ENCODE data around the gene BRSK1.
"Not testable (repeated sequence)": the region's sequence is repeated elsewhere in the genome, so short reads cannot be mapped to it uniquely, and the experiment has no call there.

BRSK1 gene

DNA sequence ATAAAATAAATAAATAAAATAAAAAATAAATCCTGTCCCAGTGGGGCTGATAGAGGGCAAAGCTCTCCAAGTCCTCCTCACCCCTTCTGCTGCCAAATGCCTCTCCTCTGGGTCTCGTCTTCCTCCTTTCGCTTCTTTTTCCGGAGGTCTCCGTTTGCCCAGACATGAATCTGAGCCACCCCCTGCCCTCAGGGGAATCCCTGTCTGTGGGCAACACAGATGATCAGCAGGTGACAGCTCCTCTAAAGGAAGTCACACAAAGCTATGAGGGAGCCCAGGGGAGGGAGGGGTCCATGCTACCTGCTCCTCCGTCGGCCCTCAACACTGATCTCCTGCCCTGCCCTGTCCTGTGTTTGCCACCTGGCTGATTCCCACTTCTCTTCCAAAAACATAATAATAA lies 40.9 kb downstream of the BRSK1 start:
- H3K27ac ChIP-seq, result no peak overlapping the region
- TF ChIP-seq, protein P1, sequence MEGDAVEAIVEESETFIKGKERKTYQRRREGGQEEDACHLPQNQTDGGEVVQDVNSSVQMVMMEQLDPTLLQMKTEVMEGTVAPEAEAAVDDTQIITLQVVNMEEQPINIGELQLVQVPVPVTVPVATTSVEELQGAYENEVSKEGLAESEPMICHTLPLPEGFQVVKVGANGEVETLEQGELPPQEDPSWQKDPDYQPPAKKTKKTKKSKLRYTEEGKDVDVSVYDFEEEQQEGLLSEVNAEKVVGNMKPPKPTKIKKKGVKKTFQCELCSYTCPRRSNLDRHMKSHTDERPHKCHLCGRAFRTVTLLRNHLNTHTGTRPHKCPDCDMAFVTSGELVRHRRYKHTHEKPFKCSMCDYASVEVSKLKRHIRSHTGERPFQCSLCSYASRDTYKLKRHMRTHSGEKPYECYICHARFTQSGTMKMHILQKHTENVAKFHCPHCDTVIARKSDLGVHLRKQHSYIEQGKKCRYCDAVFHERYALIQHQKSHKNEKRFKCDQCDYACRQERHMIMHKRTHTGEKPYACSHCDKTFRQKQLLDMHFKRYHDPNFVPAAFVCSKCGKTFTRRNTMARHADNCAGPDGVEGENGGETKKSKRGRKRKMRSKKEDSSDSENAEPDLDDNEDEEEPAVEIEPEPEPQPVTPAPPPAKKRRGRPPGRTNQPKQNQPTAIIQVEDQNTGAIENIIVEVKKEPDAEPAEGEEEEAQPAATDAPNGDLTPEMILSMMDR (IDR thresholded peaks at IDR 0.05), result no peak
- no peak for TF ChIP-seq ZFX (IDR thresholded peaks at IDR 0.05; ENCODE audit: borderline replicate concordance)

- TF ChIP-seq, protein P1 (IDR thresholded peaks at IDR 0.05), result no peak
- no peak for TF ChIP-seq ZFX (IDR thresholded peaks at IDR 0.05; ENCODE audit: borderline replicate concordance)
- no peak within 1 kb of the TSS for H3K27ac ChIP-seq
Observed at GRCh38 chr19:55325172-55325571, 41.4 kb downstream of the BRSK1 start, which contains the start of gene TMEM150B. TMEM150B (minus strand) TSS chr19:55325341; CDS start chr19:55321036, 4,305 bp downstream.

DNA sequence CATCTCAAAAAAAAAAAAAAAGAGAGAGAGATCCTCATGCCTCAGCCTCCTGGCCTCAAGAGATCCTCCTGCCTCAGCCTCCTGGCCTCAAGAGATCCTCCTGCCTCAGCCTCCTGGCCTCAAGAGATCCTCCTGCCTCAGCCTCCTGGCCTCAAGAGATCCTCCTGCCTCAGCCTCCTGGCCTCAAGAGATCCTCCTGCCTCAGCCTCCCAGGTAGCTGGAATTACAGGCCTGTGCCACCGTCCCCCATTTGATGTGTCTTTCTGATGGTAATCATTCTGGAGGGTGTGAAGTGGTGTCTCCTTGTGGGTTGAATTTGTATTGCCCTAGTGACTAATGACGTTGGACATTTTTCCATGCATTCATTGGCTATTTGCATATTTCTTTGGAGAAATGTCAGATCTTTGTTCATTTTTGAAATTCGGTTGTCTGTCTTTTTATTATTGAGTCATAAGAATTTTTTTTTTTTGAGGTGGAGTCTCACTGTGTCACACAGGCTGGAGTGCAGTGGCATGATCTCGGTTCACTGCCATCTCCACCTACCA lies 45.0 kb downstream of the BRSK1 start:
- not testable (repeated sequence) for H3K27ac ChIP-seq

- H3K27ac ChIP-seq, result not testable (repeated sequence)
Observed at GRCh38 chr19:55329791-55330190, 46.0 kb downstream of the BRSK1 start.

- no peak for TF ChIP-seq ZFX (IDR thresholded peaks at IDR 0.05; ENCODE audit: borderline replicate concordance)
- TF ChIP-seq, protein P1 (IDR thresholded peaks at IDR 0.05), result no peak
- H3K27ac ChIP-seq, result no peak overlapping the region
Observed at GRCh38 chr19:55333870-55334269, 50.1 kb downstream of the BRSK1 start.

- no peak overlapping the region for H3K27ac ChIP-seq
- TF ChIP-seq ZFX (IDR thresholded peaks at IDR 0.05; ENCODE audit: borderline replicate concordance), result no peak
- TF ChIP-seq, protein P1 (IDR thresholded peaks at IDR 0.05), result no peak
Observed at GRCh38 chr19:55336101-55336500, 52.3 kb downstream of the BRSK1 start.

- TF ChIP-seq ZFX (IDR thresholded peaks at IDR 0.05; ENCODE audit: borderline replicate concordance), result no peak
- TF ChIP-seq, protein P1 (IDR thresholded peaks at IDR 0.05), result peak; percentile 34; the same call in 1 of the 2 replicates
- peak within 1 kb of the TSS; percentile 97 for H3K27ac ChIP-seq
Observed at GRCh38 chr19:55339105-55339888, 55.5 kb downstream of the BRSK1 start, which contains the start of gene KMT5C. KMT5C (plus strand) TSS chr19:55339876; CDS start chr19:55341937, 2,061 bp downstream.

GRCh38 chr19:55339889-55340783 lies 56.3 kb downstream of the BRSK1 start:
- peak overlapping the region; percentile 97 for H3K27ac ChIP-seq
- TF ChIP-seq, protein P1 (IDR thresholded peaks at IDR 0.05), result no peak
- no peak for TF ChIP-seq ZFX (IDR thresholded peaks at IDR 0.05; ENCODE audit: borderline replicate concordance)

Measured in 22Rv1 (cell line).